HG02970 (cell line): ENCODE measurements around the gene BATF.
A peak's percentile ranks its signal among the peaks of the same experiment; 100 is the strongest.

Experiments
- ATAC-seq: cut with Tn5 transposase; IDR thresholded peaks from one replicate; pipeline ENCODE4 v1.9.1; 2021; ENCODE audit warnings: mild to moderate bottlenecking, moderate library complexity, moderate number of reproducible peaks; ENCODE audit not compliant: unreplicated experiment, low FRiP score

Gene BATF

DNA sequence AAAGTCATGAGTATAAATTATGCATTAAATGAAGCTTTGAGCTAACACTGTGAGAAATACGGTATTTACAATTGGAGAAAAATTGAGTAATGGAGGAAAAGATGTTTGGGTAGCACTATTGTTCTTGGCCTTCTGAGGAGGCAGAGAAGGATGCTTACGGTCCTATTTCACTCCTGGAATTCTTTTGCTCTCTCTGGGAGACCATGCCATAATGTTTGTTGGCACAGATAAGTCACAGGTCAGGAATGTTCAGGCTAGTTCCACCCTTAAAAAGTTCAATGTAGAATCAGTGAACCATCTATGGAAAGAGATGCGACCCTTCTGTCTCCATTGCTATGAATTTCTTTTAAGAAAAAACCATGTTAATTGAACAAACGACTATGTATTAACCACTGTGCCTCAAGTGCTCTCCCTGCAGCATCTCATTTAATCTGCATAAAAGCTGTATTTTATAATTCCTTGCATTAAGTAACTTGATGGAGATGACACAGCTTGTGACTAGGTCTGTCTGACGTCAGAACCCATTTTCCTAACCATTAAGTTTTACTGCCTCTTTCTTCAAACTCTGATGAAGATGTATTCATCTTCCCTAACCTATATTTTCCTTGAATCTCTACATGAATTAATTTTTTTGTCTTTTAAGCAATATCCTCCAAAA, 9.5 kb downstream of the BATF start:
- no peak for ATAC-seq

GRCh38 chr14:75533791-75534555, 11.7 kb downstream of the BATF start:
- no peak for ATAC-seq

DNA sequence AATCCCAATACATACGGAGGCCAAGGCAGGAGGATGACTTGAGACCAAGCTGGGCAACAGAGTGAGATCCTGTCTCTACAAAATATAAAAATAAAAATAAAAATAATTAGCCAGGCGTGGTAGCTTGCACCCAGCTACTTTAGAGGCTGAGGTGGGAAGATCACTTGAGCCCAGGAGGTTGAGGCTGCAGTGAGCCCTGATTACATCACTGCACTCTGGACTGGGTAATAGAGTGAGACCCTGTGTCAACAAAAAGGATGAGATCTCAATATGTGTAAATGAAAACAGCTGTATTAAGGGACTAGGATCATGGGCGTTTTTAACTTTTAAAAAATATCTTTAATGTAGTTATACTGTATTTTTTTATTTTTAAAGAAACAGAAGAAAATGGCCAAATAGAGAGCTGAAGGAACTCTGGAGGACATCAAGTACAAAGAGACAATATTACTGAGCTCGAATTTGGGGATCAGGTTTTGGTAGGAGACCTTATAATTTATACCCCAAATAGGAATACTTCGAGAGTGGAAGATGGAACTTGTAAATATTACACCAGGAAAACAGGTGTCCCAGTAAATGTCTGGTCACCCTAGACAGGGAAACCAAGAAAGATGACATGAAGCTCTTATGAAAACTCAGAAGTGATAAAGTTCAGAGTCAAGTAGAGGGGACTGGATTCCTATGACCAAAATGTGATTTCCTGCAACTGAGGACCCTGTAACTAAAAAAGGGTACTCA, 13.1 kb downstream of the BATF start:
- no peak for ATAC-seq

- no peak for ATAC-seq
These were observed 14.8 kb downstream of the BATF start for GRCh38 chr14:75537071-75537470.

GRCh38 chr14:75539162-75539560, 16.9 kb downstream of the BATF start:
- ATAC-seq, result no peak

DNA sequence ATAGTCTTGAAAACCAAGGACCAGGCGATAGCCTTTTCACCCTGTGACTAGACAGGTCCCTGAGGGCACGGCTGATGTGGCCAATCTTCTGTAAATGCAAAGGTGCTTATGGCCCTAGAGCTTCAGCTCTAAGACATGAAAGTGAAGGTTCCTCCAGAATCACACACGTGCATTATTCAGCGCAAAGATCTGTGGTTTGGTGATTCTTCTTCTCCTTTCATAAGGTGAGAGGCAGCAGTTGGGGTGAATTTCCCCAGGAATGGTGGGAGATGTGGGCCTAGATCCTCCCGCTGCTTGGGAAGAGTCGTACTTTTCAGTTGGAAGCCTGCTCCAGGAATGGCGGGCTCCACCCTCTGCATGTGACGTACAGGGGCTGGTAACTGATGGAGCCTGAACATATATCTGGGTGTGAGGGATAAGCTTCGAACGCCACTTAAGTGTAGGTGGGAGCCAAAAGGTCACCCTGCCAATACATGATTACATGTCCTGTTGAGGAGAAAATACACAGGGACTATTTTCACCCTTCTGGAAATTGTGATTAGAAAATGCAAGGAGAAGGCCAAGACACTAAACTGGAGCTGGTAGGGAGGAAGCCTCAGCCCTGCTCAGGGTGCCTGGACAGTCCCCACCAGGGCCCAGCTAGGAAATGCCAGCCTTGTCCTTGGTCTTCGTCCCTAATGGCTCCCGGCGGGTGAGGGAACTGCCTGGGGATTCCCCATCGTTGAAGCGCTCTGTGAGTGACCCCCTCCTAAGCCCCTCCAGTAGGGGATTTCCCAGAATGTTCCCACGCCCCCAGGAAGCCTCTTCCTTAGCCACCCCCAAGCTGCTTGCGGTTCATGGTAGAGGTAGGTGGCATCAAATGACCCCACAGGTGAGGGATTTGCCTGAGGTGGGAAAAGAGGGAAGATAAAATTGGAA, 17.6 kb downstream of the BATF start:
- peak; percentile 47 for ATAC-seq

- ATAC-seq, result no peak
These were observed 18.2 kb downstream of the BATF start for GRCh38 chr14:75540479-75540851.

DNA sequence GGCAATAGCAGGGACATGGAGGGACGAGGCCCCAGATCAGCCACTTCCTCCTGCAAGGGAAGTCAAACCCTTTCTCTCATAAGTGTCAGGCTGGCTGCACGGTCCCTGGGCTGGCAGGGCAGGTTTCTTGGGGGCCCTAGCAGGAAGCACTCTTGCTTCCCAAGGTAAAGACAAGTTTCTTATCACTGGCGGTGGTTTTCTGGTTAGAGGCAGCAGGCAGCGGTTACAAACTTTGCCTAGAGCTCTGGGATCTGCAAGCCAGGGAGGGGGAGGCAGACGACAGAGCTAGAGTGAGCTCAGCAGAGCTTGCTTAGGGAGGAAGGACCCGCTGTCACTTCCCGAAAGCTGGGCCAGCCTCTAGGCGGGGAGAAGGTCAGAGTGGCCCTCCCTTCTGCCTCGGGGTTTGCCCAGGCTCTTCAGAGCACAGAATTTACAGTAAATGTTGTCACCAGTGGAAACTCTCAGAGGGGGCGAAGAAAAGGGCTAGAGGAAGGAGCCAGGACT, 20.4 kb downstream of the BATF start:
- ATAC-seq, result no peak

GRCh38 chr14:75543253-75543652, 21.0 kb downstream of the BATF start:
- ATAC-seq, result no peak

DNA sequence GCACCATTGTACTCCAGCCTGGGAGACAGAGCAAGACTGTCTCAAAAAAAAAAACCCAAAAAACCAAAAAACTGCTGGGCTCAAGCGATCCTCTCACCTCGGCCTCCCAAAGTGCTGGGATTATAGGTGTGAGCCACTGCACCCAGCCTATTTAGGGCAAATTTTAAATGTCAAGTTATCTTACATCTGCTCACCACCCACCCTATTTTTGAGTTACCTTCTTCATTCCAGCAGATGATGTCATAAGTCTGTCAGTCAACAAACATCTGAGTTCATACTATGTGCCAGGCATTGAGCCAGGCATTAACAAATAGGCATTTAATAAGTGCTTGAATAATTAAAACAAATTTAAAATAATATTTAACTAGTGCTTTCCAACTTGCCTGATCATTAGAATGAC, 21.5 kb downstream of the BATF start:
- ATAC-seq, result no peak

- ATAC-seq, result no peak
These were observed 23.6 kb downstream of the BATF start for GRCh38 chr14:75545907-75546306.

GRCh38 chr14:75547552-75548250, 25.4 kb downstream of the BATF start:
- ATAC-seq, result no peak

DNA sequence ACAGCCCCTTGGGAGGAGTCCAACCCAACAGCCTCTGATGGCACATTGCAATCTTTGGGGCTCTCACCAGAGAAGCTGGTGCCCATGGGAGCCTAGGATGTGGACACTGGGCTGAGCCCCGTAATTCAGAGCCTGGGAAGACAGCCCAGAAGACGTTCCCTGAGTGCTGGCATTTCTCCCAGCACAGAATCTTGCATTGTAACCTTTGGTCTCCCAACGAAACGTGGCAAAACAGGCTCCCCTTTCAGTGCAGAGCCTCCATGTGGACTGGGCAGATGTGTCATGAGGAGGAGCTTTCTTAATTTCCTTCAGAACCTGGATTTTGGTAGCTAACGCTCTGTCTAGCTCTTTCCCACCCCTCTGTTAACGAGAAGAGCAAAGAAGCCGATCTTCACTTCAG, 26.3 kb downstream of the BATF start:
- ATAC-seq, result no peak

DNA sequence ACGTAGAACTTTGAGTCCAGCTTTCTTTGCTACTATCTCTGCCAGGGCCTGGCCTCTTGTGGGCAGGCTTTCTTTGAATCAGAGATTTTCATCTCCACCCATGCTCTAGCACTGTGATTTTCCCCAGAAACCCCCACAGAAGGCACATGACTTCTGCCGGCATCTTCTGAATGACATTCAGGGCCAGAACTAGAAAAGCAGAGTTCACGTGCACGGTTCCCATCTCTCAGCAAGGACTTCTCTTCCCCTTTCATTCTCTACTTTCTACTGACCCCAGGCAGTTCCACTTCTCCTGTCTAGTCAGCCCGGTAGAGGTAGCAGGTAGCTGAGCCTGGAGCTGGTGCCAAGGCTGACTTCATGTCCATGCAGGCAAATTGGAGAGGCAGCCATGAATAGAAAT, 26.9 kb downstream of the BATF start:
- no peak for ATAC-seq

GRCh38 chr14:75551021-75551420, 28.8 kb downstream of the BATF start:
- ATAC-seq, result no peak

DNA sequence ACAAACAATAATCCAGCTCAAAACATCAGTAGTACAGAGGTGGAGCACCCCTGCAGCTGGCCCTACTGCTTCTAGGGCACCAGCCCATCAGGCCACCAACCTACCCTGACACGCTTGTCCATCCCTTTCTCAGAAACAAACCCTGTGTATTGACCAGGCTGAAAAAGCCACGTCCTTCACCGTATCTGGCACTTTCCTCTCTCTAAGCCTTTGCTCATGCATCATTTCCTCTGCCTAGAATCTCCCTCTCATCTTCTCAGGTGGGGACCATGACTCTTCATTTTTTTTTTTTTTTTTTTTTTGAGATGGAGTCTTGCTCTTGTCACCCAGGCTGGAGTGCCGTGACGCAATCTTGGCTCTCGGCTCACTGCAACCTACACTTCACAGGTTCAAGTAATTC, 30.9 kb downstream of the BATF start:
- ATAC-seq, result no peak

DNA sequence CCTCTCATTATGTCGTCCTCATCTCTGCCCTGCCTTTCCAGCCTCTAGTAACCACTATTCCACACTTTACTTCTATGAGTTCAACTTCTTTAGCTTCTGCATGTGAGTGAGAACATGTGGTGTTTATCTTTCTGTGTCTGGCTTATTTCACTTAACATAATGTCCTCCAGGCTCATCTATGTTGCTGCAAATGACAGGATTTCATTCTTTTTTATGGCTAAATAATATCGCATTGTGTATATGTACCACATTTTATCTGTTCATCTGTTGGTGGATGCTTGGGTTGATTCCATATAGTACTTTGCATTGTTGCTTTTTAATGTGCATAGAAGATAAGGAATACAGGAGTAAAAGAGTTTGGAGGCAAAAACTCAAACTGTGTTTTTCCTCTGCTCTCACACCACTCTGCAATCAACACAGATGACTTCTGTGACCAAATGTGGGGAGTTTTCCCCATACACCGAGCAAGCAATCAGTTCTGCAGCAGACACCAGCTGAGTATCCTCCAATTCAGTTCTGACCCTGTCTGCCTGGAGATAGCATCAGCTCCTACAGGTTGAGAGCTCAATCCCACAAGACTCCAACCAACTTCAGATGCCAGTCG, 31.6 kb downstream of the BATF start:
- ATAC-seq, result no peak

- ATAC-seq, result no peak
These were observed 32.2 kb downstream of the BATF start for GRCh38 chr14:75554482-75554881.

DNA sequence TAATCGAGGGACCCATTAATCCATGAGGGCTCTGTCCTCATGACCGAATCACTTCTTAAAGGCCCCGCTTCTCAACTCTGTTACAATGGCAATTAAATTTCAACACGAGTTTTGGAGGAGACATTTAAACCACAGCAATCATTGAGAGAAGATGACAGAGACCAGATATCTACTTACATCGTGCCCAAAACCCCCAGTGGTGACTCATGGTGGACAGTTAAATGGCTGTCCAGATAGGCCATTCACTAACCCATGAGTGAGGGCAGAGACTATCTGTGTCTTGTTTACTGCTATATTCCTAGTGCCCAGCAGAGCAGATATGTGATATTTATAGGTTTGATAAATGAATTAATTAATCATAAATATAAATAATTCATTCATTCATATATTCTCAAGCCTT, 36.2 kb downstream of the BATF start:
- no peak for ATAC-seq
